Bronchial epithelial cell (primary cell): ENCODE data around the gene GIGYF2. TPM values are rescaled to one million over a fixed set of nuclear protein-coding genes. Genes with fewer than 3 reads are reported as not detected.

Experiments used
- DNase-seq: peaks from one replicate; pipeline ENCODE4 v3.0.0-alpha.2; 2010; ENCODE audit warnings: low read depth
- FAIRE-seq: peaks from 2 replicates; lab custom pipeline; 2011; peaks lifted over from hg19 to GRCh38; lab: Jason Lieb, UNC
- H3K27me3 ChIP-seq: 2 replicates; pipeline ENCODE4 v1.5.1; 2011; ENCODE audit warnings: low read length; ENCODE audit not compliant: control insufficient read depth, insufficient read depth
- H3K36me3 ChIP-seq: 2 replicates; pipeline ENCODE4 v1.5.1; 2011; ENCODE audit warnings: low read length; ENCODE audit not compliant: control insufficient read depth, insufficient read depth
- H3K4me3 ChIP-seq: 2 replicates; pipeline ENCODE4 v1.5.1; 2011; ENCODE audit warnings: mild to moderate bottlenecking, low read depth, low read length, control low read depth
- CTCF ChIP-seq: IDR thresholded peaks from 2 replicates; pipeline ENCODE4 v1.5.1; 2011; ENCODE audit warnings: mild to moderate bottlenecking, moderate library complexity, low read length, control low read depth, inconsistent platforms; ENCODE audit not compliant: insufficient read depth, severe bottlenecking
- total RNA-seq: library from RNA; depleted of rRNA; stranded (reverse); fragments of >200 nt; gene quantifications from 2 replicates; pipeline ENCODE4 v1.2.1, GENCODE V29; 2014

GIGYF2 gene
- total RNA-seq, 1 donor from 2014 or later = 44.0 TPM

DNA sequence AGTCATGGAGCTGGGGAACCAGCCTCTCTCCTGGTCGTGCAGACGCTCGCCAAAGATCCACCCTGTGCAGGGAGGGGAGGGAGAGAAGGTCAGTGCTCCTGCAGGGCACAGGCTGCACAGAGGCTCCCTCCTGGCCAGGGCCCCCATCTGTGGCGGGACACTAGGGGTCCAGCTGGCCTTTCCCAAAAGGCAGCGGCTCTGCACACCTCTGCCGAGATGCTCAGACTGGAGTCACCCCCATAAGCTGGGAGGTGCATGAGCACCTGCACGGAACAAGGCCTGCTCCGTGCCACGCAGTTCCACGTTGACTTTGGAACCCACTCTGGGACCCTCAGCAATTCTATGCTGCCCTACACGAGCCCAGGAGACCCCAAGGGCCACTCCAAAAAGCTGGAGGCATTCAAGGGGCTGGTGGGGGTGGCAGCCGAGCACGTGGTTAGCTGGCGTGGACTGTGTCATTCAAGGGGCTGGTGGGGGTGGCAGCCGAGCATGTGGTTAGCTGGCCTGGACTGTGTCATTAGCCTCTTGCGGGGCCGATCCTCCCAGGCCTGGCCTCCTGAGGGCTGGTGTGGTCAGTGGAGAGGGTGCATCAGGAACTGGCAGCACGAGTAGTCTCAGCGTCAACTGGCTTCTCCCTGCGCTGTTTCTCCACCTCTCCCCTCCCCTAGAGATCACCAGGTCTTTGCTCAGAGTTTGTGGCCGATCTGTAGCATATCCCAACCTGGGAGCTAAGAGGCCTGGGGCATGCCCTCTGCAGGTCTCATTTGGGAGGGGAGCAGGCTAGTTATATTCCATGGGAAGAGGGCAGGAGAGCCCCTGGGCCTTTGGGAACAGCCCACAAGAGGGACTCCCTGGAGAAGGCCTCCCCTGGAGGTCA, 182.7 kb downstream of the GIGYF2 start:
- DNase-seq (no peak), FAIRE-seq (no peak)
- H3K27me3 ChIP-seq = no peaks in the 10 kb centered on the region
- H3K4me3 ChIP-seq = no peak overlapping the region
- no peaks in the 10 kb centered on the region for H3K36me3 ChIP-seq
- TF ChIP-seq CTCF = no peak

- no peak for FAIRE-seq
- no peak for DNase-seq
- Histone ChIP-seq H3K27me3 (no peaks in the 10 kb centered on the region), H3K4me3 (no peak overlapping the region), H3K36me3 (no peaks in the 10 kb centered on the region)
- TF ChIP-seq CTCF = no peak
Measured at GRCh38 chr2:232880764-232881351, 183.7 kb downstream of the GIGYF2 start.

DNA sequence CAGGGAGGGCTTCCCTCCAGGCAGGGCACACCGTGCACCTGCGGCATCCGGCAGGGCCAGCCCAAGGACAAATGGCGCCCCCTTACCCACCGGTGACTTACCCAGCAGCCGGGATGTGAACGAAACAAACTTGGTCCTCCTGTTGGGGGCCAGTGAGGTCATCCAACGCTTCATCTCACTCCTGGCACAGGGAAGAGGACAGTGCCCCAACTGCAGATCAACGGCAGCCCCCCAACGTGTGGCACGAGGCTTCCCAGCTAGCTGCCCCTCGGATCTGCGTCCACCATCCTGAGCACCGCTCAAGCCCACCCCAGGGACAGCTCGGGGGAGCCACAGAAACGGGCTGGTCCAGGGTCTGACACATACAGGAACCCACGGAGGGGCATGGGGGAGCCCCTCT, 185.0 kb downstream of the GIGYF2 start:
- Histone ChIP-seq H3K36me3 (no peaks in the 10 kb centered on the region), H3K27me3 (no peaks in the 10 kb centered on the region), H3K4me3 (no peak overlapping the region)
- FAIRE-seq (no peak), DNase-seq (no peak)
- TF ChIP-seq CTCF = no peak

GRCh38 chr2:232882505-232883115, 185.5 kb downstream of the GIGYF2 start:
- Histone ChIP-seq H3K36me3 (no peaks in the 10 kb centered on the region), H3K27me3 (no peaks in the 10 kb centered on the region), H3K4me3 (no peak overlapping the region)
- FAIRE-seq (no peak), DNase-seq (no peak)
- no peak for TF ChIP-seq CTCF

GRCh38 chr2:232883116-232883721, 186.1 kb downstream of the GIGYF2 start:
- no peaks in the 10 kb centered on the region for H3K27me3 ChIP-seq
- no peaks in the 10 kb centered on the region for H3K36me3 ChIP-seq
- no peak for DNase-seq
- TF ChIP-seq CTCF = no peak
- no peak overlapping the region for H3K4me3 ChIP-seq
- no peak for FAIRE-seq
